ENCODE results near the gene MSRB3.

DNA sequence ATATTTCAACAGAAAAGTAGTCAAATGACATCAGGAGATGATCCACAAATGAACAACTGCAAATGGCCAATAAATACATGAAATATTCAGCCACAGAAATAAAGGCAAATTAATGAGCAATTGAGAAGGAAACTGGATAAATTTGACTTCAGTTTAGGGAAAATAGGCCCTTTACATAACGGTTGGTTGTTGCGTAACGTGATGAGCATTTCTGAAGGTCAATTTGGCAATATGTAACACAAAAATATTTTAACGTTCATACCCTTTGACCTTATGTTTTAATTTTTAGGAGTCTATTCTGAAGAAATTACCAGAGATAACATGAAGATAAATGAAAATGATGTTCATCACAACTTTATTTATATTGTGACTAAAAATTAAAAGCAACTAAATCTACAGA is 14.7 kb upstream of the MSRB3 start:
- no peak for TF ChIP-seq POLR2AphosphoS5 (IDR thresholded peaks at IDR 0.05; ENCODE audit: insufficient read depth in 1 of 2, low read depth in 1 of 2)
- TF ChIP-seq, protein P1, sequence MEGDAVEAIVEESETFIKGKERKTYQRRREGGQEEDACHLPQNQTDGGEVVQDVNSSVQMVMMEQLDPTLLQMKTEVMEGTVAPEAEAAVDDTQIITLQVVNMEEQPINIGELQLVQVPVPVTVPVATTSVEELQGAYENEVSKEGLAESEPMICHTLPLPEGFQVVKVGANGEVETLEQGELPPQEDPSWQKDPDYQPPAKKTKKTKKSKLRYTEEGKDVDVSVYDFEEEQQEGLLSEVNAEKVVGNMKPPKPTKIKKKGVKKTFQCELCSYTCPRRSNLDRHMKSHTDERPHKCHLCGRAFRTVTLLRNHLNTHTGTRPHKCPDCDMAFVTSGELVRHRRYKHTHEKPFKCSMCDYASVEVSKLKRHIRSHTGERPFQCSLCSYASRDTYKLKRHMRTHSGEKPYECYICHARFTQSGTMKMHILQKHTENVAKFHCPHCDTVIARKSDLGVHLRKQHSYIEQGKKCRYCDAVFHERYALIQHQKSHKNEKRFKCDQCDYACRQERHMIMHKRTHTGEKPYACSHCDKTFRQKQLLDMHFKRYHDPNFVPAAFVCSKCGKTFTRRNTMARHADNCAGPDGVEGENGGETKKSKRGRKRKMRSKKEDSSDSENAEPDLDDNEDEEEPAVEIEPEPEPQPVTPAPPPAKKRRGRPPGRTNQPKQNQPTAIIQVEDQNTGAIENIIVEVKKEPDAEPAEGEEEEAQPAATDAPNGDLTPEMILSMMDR (IDR thresholded peaks at IDR 0.05) = no peak
